T-helper 1 cell treated with Interleukin-12 subunit alpha and Interleukin-12 subunit beta and Interleukin-4 antibody, amounts not matched to agents 30 μg/mL and 1 μg/mL, for 36 hours (primary cell): ENCODE results near the gene C9orf153.
"Not testable (repeated sequence)": the region's sequence is repeated elsewhere in the genome, so short reads cannot be mapped to it uniquely, and the experiment has no call there.

ENCODE experiments used
- H3K27ac Mint-ChIP-seq: one replicate; pipeline ENCODE4 v1.8.0; 2021; ENCODE audit warnings: mild to moderate bottlenecking, mixed read lengths
- H3K27me3 Mint-ChIP-seq: one replicate; pipeline ENCODE4 v1.8.0; 2021; ENCODE audit warnings: low read depth, mixed read lengths
- H3K36me3 Mint-ChIP-seq: one replicate; pipeline ENCODE4 v1.8.0; 2021; ENCODE audit warnings: low read depth, mixed read lengths
- H3K4me1 Mint-ChIP-seq: one replicate; pipeline ENCODE4 v1.8.0; 2021; ENCODE audit warnings: low read depth, mixed read lengths
- H3K4me3 Mint-ChIP-seq: one replicate; pipeline ENCODE4 v1.8.0; 2021; ENCODE audit warnings: mild to moderate bottlenecking, moderate library complexity, mixed read lengths
- H3K9me3 Mint-ChIP-seq: one replicate; pipeline ENCODE4 v1.8.0; 2021; ENCODE audit warnings: mixed read lengths

Gene C9orf153

GRCh38 chr9:86246752-86247161 is 12.7 kb downstream of the C9orf153 start:
- Mint-ChIP-seq H3K36me3 (no peaks in the 10 kb centered on the region), H3K4me1 (peaks cover 3% of the 10 kb centered on the region), H3K9me3 (peaks cover 3% of the 10 kb centered on the region), H3K27ac (no peak overlapping the region), H3K27me3 (peaks cover 12% of the 10 kb centered on the region), H3K4me3 (no peak overlapping the region)

GRCh38 chr9:86242071-86242470 is 17.4 kb downstream of the C9orf153 start:
- H3K27ac Mint-ChIP-seq: no peak overlapping the region
- H3K4me1 Mint-ChIP-seq: peaks cover 7% of the 10 kb centered on the region
- H3K27me3 Mint-ChIP-seq: peaks cover 9% of the 10 kb centered on the region
- no peak overlapping the region for H3K4me3 Mint-ChIP-seq
- no peaks in the 10 kb centered on the region for H3K36me3 Mint-ChIP-seq
- no peaks in the 10 kb centered on the region for H3K9me3 Mint-ChIP-seq

- Mint-ChIP-seq H3K9me3 (no peaks in the 10 kb centered on the region), H3K27me3 (peaks cover 8% of the 10 kb centered on the region), H3K4me1 (peaks cover 7% of the 10 kb centered on the region), H3K36me3 (no peaks in the 10 kb centered on the region), H3K27ac (no peak overlapping the region), H3K4me3 (no peak overlapping the region)
Measured at GRCh38 chr9:86241216-86241615, 18.2 kb downstream of the C9orf153 start.

GRCh38 chr9:86238861-86239770 is 20.3 kb downstream of the C9orf153 start:
- Mint-ChIP-seq H3K36me3 (no peaks in the 10 kb centered on the region), H3K27ac (no peak overlapping the region), H3K27me3 (peaks cover 17% of the 10 kb centered on the region), H3K4me3 (no peak overlapping the region), H3K4me1 (peaks cover 7% of the 10 kb centered on the region), H3K9me3 (no peaks in the 10 kb centered on the region)

- Mint-ChIP-seq H3K27ac (no peak overlapping the region), H3K36me3 (no peaks in the 10 kb centered on the region), H3K27me3 (peaks cover 9% of the 10 kb centered on the region), H3K4me1 (no peaks in the 10 kb centered on the region), H3K4me3 (no peak overlapping the region), H3K9me3 (no peaks in the 10 kb centered on the region)
Measured at GRCh38 chr9:86230858-86231257, 28.6 kb downstream of the C9orf153 start.

- no peak overlapping the region for H3K4me3 Mint-ChIP-seq
- H3K36me3 Mint-ChIP-seq: no peaks in the 10 kb centered on the region
- no peaks in the 10 kb centered on the region for H3K27me3 Mint-ChIP-seq
- H3K9me3 Mint-ChIP-seq: no peaks in the 10 kb centered on the region
- no peak overlapping the region for H3K27ac Mint-ChIP-seq
- no peaks in the 10 kb centered on the region for H3K4me1 Mint-ChIP-seq
Measured at GRCh38 chr9:86222667-86223066, 36.8 kb downstream of the C9orf153 start.

- Mint-ChIP-seq H3K4me3 (no peak overlapping the region), H3K27me3 (peaks cover 6% of the 10 kb centered on the region), H3K9me3 (no peaks in the 10 kb centered on the region), H3K27ac (no peak overlapping the region), H3K36me3 (no peaks in the 10 kb centered on the region), H3K4me1 (no peaks in the 10 kb centered on the region)
Measured at GRCh38 chr9:86219606-86220005, 39.9 kb downstream of the C9orf153 start.

- H3K27ac Mint-ChIP-seq: no peak overlapping the region
- no peaks in the 10 kb centered on the region for H3K9me3 Mint-ChIP-seq
- H3K4me3 Mint-ChIP-seq: no peak overlapping the region
- H3K36me3 Mint-ChIP-seq: no peaks in the 10 kb centered on the region
- H3K4me1 Mint-ChIP-seq: no peaks in the 10 kb centered on the region
- H3K27me3 Mint-ChIP-seq: peaks cover 6% of the 10 kb centered on the region
Measured at GRCh38 chr9:86217076-86217755, 42.2 kb downstream of the C9orf153 start.

GRCh38 chr9:86207193-86207592 is 52.3 kb downstream of the C9orf153 start:
- no peak overlapping the region for H3K27ac Mint-ChIP-seq

GRCh38 chr9:86202338-86202882 is 57.0 kb downstream of the C9orf153 start:
- H3K4me3 Mint-ChIP-seq: no peak overlapping the region
- H3K27ac Mint-ChIP-seq: no peak overlapping the region
- H3K9me3 Mint-ChIP-seq: no peaks in the 10 kb centered on the region
- no peaks in the 10 kb centered on the region for H3K27me3 Mint-ChIP-seq
- H3K36me3 Mint-ChIP-seq: no peaks in the 10 kb centered on the region
- no peaks in the 10 kb centered on the region for H3K4me1 Mint-ChIP-seq

More at GRCh38 chr9:86207193-86207592, 52.3 kb downstream of the C9orf153 start:
- Mint-ChIP-seq H3K9me3 (no peaks in the 10 kb centered on the region), H3K27me3 (no peaks in the 10 kb centered on the region), H3K4me3 (no peak overlapping the region), H3K4me1 (no peaks in the 10 kb centered on the region), H3K36me3 (no peaks in the 10 kb centered on the region)

GRCh38 chr9:86201474-86202337 is 57.8 kb downstream of the C9orf153 start:
- H3K9me3 Mint-ChIP-seq: no peaks in the 10 kb centered on the region
- no peak overlapping the region for H3K4me3 Mint-ChIP-seq
- H3K27me3 Mint-ChIP-seq: no peaks in the 10 kb centered on the region
- no peaks in the 10 kb centered on the region for H3K36me3 Mint-ChIP-seq
- no peak overlapping the region for H3K27ac Mint-ChIP-seq
- H3K4me1 Mint-ChIP-seq: no peaks in the 10 kb centered on the region

GRCh38 chr9:86200599-86201162 is 58.8 kb downstream of the C9orf153 start:
- no peak overlapping the region for H3K27ac Mint-ChIP-seq
- no peaks in the 10 kb centered on the region for H3K36me3 Mint-ChIP-seq
- no peaks in the 10 kb centered on the region for H3K27me3 Mint-ChIP-seq
- H3K4me1 Mint-ChIP-seq: no peaks in the 10 kb centered on the region
- no peaks in the 10 kb centered on the region for H3K9me3 Mint-ChIP-seq
- H3K4me3 Mint-ChIP-seq: no peak overlapping the region

- Mint-ChIP-seq H3K27ac (no peak overlapping the region), H3K4me3 (no peak overlapping the region), H3K27me3 (no peaks in the 10 kb centered on the region), H3K36me3 (no peaks in the 10 kb centered on the region), H3K9me3 (peaks cover 26% of the 10 kb centered on the region), H3K4me1 (no peaks in the 10 kb centered on the region)
Measured at GRCh38 chr9:86193088-86193487, 66.4 kb downstream of the C9orf153 start.

- not testable (repeated sequence) for H3K27me3 Mint-ChIP-seq, H3K36me3 Mint-ChIP-seq, H3K4me3 Mint-ChIP-seq
Measured at GRCh38 chr9:86190700-86191099, 68.8 kb downstream of the C9orf153 start.

More at GRCh38 chr9:86190700-86191099, 68.8 kb downstream of the C9orf153 start:
- H3K4me1 Mint-ChIP-seq, H3K27ac Mint-ChIP-seq: not testable (repeated sequence)
- peaks cover 26% of the 10 kb centered on the region for H3K9me3 Mint-ChIP-seq
